Stimulated activated CD8-positive, alpha-beta memory T cell treated with anti-CD3 and anti-CD28 coated beads, Interleukin-15, amount 100 ng/mL, for 1 hour (primary cell): ENCODE data around the gene UNC5B.
"Not testable (repeated sequence)": the region's sequence is repeated elsewhere in the genome, so short reads cannot be mapped to it uniquely, and the experiment has no call there.

Experiments used
- DNase-seq: peaks from one replicate; pipeline ENCODE4 v3.0.0-alpha.2; 2020; ENCODE audit warnings: low read depth

The UNC5B gene

DNA sequence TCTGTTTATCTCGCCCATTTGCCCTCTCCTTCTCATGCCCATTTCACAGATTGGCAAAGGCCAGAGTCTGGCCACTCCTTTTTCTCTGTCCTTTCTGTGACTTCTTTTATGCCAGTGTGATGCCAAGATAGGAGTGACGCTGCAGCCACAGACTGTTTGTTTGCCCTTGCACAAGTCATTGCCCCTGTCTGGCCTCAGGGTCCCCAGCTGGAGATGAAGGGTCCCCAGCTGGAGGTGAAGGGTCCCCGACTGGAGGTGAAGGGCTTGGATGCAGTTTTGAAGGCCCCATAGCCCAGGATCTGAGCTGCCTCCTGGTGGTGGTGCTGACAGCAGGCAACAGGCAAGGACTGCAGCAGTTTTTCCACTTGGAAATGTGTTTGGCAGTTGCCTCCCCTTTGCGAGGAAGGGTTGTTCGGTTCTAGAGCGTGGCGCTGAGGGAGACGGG lies 55.9 kb downstream of the UNC5B start:
- DNase-seq = no peak

DNA sequence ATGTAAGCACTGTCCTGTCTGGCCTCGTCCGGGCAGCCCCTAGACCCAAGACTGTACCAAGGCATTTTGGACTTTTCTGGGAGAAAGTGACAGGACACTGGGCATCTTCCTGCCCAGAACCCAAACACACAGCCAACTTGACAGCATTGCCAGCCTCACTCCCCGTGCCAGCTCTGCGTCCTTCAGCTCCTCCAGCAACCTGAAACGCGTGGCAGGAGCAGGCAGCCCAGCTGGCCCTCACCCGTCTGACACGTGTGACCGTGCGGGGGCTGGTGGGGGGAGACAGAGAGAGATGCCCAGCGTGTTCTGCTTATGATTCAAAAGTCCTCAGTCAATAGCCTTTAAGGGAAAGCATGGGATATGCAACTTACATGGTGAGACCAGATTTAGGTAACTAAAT lies 56.4 kb downstream of the UNC5B start:
- DNase-seq = no peak

DNA sequence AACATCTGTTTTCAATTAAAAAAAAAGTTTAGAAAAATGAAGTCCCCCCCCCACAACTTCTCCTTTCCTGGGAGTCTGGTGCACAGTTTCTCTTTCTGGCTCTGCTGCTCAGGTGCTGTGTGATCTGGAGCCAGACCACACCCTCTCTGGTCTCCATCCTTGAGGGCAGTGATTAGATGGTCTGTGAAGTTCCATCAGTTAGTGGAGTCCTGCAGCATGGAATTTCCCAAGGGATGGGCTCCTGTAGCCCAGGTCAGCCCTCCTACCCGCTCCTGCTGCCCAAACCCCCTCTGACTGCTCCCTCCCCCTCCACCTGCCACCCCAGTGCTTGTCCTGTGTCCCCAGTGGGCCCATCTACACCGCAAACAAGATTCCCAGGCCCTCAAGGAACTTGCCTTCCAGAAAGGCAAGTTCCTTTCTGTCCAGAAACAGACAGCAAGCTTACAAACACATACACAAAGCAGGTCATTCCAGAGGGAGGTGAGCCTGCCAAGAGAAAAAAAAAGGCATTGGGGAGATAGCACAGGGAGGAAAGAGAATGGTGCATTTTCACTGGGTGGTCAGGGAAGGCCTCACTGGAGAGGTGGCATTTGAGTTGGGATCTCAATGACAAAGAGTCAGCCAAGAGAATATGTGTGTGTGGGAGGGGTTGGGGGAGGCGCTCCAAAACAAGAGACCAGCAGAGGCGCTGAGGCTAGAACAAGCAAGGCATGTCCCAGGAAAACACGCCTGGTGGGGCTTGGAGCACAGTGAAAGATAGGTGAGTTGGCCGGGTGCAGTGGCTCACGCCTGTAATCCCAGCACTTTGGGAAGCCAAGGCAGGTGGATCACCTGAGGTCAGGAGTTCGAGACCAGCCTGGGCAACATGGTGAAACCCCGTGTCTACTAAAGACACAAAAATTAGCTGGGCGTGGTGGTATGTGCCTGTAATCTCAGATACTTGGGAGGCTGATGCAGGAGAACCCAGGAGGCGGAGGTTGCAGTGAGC lies 57.2 kb downstream of the UNC5B start:
- DNase-seq = no peak

DNA sequence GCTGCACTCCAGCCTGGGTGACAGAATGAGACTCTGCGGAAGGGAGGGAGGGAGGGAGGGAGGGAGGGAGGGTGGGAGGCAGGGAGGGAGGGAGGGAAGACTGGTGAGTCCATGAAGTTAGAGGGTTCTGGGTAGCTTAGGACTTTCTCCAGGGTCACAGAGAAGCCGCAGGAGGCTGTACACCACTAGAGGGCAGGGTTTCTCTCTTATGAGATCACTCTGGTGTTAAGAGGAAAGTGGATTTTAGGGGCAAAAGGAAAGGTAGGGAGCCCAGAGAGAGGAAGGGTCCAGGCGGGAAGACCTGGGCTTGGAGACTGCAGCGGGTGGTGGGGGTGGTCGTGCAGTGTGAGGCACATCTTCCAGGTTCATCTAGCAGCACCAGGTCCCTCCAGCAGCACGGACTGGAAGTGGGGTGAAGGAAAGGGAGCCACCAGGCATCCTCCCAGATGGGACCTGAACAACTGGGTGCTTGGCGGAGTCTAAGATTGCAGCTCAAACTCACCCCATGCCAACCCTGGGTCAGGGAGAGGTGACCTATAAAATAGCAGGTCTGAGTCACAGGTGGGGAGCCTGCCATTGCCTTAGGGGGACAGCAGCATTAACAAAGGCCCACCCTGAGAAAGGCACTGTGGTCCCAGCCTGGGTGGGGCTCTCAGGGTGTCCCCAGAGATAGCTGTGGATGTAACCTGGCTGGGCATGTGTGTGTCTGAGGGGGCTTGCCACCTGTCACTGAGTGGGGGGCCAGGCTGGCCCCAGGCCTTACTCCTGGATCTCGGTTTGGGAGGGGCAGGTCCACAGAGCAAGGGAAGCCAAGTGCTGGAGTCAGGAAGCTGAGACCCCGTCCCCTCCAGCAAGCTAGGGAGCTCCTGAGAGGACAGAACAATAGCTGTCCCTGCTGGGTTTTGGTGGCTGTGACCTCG lies 58.2 kb downstream of the UNC5B start:
- DNase-seq = no peak

DNA sequence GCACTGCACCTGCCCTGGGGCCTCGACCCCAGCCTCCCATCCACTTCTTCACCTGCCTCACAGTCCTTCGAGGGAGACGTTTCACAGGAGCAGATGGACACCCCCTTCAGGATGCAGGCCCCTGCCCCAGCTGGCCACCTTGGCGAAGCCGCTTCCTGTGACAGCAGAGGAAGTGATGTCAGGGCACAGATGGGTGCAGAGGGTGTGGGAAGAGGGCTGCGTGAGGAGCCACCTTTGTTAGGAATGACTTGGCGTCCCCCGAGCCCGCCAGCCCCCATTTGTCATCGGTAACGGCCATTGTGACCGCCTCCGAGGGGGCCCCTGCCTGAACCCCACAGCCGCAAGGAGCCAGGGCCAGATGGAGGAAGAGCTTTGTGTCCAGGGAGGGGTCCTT lies 59.3 kb downstream of the UNC5B start:
- DNase-seq = no peak

DNA sequence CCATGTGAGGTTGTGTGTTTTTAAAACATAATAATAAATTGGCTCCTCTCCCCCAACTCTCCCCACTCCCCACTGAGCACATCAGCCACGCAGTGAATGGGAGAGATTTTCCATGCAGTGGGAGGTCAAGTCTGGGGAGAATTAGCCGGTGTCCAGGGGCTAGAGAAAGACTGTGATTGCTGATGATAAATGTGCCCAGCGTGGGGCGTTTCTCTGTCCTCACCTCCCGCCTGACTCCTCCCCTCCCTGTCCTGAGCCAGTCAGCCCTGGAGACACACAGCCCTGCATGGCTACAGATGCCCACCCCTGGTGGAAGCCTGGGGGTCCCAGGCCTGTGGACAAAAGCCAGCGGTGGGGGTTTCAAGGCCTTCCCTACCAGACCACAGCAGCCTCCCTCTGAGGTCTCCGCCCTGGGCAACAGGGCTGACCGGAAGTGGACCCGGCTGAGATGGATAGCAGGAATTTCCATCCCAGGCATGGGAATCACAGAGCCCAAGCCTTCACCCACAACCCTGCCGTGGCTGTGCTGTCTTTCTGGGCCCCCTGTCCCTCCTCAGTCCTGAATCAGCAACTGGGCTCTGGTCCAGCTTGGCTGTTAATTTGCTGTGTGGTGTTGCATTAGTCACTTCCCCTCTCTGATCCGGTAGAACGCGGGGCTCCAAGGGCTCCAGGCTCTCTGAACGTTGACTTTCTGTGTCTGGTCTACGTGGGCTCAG lies 59.8 kb downstream of the UNC5B start:
- DNase-seq = no peak

DNA sequence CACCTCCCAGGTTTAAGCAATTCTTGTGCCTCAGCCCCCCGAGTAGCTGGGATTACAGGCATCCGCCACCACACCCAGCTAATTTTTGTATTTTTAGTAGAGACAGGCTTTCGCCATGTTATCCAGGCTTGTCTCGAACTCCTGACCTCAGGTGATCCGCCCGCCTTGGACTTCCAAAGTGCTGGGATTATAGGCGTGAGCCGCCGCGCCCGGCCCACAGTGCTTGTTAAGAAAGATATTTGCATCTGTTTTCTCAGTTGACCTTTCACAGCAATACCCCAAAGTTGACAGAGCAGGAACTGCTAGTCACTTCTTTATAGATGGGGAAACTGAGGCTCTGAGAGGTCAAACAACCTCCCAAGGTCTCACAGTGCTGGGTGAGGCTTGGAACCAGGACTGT lies 60.6 kb downstream of the UNC5B start:
- DNase-seq = not testable (repeated sequence)

DNA sequence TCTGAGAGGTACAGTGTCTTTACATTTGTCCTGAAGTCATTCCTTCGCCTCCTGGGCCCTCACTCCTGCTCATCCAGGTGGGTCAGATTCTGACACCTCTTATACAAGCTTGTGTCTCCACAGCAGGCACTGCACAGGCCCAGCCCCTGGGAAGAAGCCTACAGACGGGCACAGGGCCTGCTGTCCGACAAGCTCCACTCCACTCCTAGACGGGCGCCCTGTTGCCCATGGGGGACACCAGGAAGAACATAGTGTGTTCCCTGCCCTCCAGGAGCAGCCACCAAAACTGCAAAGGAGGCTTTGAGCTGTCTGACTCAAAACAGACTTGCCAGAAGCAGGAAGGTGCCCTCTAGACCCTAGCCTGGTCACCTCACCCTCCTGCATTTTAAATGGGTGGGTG lies 61.1 kb downstream of the UNC5B start:
- DNase-seq = no peak

DNA sequence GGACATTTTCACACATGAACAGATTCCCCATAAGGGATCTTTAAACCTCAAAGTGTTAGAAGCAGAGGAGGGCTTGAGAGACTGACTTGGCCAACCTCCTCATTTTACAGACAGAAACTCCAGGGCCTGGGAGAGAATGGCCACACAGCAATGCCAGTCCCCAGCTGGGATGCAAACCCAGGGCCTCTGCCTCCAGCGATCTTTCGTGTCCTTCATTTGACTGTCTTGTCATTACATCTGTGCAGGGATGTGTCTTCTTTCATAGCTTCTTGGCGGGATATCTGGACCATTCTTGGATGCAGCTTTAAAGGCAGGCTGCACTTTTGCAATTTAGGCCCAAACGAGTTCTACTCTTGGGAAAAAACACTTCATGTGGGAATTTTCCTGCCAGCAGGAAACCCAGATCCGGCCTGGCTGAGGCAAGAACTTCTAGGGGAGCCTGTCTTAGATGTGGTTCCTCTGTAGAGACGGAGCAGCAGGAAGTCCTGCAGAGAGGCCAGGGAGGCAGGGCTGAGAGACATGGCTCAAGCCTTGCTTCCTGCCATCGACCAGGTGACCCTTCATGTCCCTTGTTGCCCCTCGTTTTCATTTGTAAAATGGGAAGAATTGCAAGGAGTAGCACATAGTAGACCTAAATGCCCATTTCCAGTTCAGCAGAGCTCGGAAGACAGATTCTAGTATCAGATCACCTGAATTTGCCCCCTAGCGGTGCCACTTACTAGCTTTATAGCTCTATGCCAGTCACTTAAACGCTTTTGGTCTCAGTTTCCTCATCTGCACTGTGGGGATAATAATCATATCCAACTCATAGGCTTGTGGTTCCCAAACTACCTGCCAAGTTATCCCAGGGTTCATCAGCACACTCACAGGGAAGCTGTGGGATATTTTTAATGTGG lies 62.8 kb downstream of the UNC5B start:
- no peak for DNase-seq

DNA sequence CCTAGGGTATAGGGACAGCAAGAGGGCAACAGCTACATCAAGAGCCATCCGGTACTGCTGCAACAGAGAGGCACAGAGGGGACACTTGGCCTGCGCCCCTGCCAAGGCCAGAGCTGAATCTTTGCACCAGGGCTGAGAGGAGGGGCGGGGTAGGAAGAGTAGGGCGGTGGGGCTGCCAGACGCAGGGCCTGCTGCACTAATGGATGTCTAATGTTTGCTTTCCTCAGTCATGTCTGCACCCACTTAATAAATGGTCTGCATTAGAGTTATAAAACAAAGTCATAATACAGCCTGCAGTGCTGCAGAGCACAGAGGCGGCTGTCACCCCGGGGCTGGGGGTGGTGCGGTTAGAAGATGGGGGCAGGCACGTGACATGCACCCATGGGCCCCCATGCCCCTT lies 64.5 kb downstream of the UNC5B start:
- no peak for DNase-seq

DNA sequence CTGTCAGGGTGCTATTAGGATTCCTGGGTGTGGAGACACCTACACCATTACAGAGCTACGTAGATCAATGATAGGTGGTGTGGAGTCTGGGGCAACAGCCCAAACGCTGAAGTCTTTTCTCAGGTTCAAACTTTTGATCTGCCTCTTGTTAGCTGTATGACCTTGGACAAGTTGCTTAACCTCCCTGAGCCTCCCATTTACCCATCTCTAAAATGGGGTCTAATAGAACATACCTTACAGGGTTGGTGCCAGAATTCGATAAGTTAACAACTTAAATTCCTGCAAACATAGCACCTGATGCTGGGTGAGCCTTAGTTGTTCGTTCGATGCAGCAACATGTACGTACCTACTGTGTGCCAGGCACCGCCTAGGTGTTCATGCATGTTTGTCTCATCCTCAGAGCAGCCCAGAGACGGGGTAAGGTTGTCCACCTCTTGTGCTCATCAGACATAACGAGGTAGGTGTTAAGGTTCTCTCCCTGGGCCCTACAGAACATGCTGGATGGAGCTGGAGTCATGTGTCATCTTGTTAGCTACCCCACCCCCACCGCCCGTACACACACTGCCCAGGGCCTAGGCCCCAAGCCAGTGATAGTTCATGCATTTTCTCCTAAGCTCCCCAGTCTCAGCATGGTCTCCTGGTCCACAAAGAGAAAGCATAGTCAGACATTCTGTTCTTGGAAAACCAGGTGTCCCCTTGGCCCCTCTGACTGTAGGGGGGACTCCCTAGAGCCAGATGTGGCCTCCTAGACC lies 65.7 kb downstream of the UNC5B start:
- no peak for DNase-seq

DNA sequence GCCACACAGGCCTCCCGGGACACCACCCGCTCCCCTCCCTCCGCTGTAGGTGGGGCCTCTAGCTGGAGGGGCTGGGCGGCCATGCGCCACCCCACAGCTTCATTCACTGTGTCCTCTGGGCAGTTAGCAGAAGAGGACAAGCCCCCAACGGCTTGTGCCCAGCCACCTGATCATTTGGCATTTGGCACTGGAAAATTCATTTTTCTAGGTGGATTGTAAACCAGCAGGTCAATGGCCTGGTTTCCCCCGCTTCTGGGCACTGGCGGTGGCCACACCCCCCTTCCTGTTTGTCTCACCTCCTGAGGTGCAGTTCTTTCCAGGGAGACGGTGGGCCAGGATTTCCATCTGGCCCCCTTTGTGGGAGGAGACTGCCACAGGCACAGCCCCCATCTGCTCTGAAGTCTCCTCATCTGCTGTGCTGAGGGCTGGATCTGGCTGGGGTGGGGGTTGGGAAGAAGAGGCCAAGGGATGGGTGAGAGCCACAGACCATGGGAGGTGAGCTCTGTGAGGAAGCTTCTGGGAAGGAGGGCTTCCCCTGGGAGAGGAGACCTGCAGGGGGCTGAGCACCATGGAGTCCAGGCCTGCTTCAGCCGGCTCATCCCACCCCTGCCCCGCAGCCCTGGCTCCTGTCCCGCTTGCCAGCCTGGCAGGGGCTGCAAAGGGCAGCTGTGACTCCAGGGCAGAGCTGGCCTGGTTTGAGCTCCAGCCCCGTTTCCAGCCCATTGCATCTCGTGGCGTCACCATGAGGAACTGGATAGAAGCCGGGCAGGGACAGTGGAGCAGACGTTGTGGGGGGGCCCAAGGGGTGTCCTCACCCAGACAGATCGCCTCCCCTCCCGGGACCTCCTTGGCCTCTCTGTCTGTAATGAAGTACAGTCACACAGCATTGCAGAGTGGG lies 66.6 kb downstream of the UNC5B start:
- no peak for DNase-seq

DNA sequence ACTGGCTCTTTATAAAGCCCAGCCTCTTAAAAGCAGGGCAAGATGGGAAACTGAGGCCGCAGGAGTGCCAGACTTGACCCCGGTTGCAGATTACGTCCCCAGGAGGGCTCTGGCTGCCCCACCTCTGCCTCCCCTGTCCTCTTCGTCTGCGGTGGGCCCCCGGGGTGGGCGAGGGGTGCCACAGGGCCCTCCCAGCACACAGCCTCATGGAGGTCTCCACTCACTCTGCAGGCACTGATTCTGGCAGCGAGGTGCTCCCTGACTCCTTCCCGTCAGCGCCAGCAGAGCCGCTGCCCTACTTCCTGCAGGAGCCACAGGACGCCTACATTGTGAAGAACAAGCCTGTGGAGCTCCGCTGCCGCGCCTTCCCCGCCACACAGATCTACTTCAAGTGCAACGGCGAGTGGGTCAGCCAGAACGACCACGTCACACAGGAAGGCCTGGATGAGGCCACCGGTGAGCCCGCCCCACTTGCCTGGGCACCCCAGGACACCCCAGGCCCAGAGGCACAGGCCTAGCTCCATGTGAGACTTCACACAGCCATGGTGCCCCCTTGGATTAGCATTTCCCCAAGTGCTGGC lies 67.3 kb downstream of the UNC5B start:
- DNase-seq = no peak

DNA sequence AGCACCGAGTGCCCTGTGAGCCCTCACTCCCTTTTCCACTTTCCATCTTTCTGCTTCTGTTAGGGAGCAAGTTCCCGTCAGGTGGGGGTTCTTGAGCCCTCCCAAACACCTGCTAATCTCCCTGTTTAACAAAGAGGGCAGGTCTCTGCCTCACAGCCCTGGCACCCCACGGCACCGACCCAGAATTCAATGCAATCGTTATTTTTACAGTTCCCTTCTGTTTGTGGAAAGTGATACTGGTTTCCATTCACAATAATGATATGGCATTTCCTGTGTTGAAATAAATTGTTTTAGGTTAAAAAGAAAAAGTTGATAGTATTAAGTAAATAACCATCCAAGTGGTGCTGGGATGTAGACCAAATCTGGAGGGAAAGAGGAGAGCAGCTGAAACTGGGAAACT lies 67.8 kb downstream of the UNC5B start:
- DNase-seq = no peak

DNA sequence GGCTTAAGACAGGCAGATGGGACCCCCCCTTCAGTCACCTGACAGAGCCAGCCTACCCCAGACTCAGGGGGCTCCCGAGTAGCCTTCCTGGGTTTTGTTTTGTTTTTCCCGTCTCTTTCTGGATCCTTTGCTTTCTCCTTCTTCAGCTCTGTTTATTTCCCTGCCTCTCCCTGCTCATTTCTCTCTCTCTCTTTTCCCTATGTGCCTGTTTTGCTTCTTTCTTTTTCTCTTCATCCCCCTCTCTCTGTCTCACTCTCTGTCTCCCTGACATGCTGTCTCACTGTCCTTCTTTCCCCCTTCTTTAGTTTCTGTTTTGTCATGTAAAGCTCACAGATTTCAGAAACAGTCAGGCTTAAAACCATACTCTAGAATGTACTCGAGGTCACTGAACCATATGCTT lies 68.5 kb downstream of the UNC5B start:
- DNase-seq = no peak

DNA sequence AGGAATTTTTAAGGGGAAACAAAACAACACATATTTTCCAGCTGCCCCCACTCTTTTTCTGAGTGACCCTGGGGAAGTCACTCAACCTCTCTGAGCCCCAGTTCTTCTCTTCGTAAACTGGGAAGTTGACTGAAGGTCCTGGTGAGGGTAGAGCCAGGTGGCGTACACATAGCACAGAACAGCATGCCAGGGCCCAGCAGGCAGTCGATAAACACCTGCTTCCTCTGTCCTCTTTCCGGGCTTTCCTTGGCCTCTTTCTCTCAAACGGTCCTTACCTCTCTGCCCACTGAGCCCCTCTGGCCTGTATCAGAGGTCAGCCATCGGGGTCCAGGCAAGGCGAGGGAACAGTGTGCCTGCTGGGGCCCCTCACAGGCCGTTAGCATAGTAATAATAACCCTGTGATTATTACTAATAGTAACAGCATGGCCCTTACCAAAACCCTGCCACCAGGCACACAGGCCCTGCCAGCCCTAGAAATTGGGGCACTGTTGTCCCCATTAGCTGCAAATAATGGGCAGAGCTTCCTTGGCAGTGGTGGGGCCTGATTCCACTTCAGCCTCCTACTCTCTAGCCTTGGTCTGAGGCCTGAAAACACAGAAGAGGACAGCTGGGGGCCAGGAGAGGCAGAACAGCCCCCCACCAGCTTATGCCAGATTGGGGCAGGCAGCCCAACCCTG lies 69.4 kb downstream of the UNC5B start:
- DNase-seq = no peak

DNA sequence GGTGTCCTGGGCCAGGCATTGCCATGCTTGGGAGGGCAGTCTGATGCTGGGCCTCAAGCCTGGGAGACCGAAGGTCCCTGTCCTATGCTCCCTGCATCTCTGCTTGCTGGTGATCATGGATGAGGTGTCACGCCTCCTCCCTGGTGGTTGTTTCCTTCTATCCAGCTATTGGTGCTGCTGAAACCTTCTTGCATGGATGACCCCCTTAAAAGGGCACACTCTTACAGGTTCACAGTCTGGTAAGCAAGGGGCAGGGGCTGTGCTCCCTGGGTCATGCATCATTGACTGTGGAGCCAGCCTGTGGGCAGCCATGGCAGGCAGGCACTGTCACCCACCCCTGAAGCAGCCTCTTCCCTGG lies 69.9 kb downstream of the UNC5B start:
- DNase-seq = no peak

DNA sequence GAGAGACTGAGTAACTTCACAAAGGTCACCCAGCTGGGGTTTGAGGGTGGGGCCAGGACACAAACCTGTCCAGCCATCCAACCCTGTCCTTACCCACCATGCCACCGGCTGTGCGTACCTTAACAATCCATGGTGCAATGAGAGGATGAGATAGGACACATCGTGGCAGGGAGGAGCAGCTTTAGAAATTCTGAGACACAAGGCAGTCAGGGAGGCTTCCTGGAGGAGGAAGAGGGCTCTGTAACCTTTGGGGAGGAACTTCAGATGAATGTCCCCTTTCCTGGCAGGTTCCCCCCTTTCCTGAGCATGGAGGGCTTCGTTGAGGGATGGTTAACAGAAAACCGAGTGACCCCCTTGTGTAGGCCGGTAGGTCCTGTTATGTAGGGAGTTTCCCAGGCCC lies 71.0 kb downstream of the UNC5B start:
- DNase-seq = no peak

DNA sequence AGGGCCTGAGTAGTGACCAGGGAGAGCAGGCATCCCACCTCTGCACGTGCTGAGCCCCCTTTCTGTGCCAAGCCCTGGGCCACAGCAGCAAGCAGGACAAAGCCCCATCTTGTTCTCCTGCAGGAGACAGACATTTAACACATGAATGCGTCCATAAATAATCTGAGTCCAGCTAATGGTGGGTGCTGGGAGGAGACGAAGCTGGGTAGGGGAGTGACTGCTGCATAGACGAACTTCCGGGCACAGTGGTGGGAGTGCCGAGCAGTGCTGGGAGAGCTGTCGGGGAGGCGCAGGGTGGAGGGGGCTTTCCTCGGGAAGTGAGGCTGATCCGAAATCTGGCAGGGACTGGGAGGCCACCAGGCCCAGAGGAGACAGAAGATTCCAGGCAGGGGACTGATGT lies 71.5 kb downstream of the UNC5B start:
- DNase-seq = no peak
